Pancreas (tissue), 10 donors: ENCODE data around the gene BAHCC1. TPM values are rescaled to one million over a fixed set of nuclear protein-coding genes. Genes with fewer than 3 reads are reported as not detected.
A peak's percentile ranks its signal among the peaks of the same experiment; 100 is the strongest.

ENCODE experiments used
- ATAC-seq, 4 donors: fragments of 200-7000 bp; cut with Tn5 transposase; one replicate each; pipeline versions ENCODE4 v1.8.0 to v1.9.1; 2020; ENCODE audit warnings: mild to moderate bottlenecking in 4 of 4, moderate library complexity in 4 of 4
- DNase-seq, 6 donors: peaks; one replicate each; pipeline ENCODE4 v3.0.0-alpha.2; 2020
- FAIRE-seq: peaks from 2 replicates; lab custom pipeline; 2012; peaks lifted over from hg19 to GRCh38; lab: Jason Lieb, UNC
- H3K27ac ChIP-seq, 4 donors: fragments of 200-600 bp; sonication (generic); 1 replicate in 3 of 4; 2 replicates in 1 of 4; pipeline versions ENCODE4 v1.5.0 to v1.8.0; 2020
- H3K27me3 ChIP-seq, 4 donors: fragments of 200-600 bp; one replicate each; pipeline ENCODE4 v1.8.0; 2021
- H3K36me3 ChIP-seq, 3 donors: fragments of 200-600 bp; sonication (generic) in 1 of 3; one replicate each; pipeline versions ENCODE4 v1.5.0 to v1.8.0; 2020 to 2021
- H3K4me1 ChIP-seq, 3 donors: fragments of 200-600 bp; one replicate each; pipeline ENCODE4 v1.8.0; 2021
- H3K4me3 ChIP-seq, 4 donors: fragments of 200-600 bp; sonication (generic) in 2 of 4; one replicate each; pipeline versions ENCODE4 v1.5.0 to v1.8.0; 2020 to 2021
- H3K9me3 ChIP-seq, 4 donors: fragments of 200-600 bp; one replicate each; pipeline ENCODE4 v1.8.0; 2021
- WGBS, 2 donors: extraction: QIAGEN DNeasy Blood & Tissue Kit; methylation state at CpG; one replicate each; pipeline ENCODE4 v1.1.7; 2013; 5-methylcytosine and 5-hydroxymethylcytosine counted together
- intact Hi-C, 3 donors: fragments of 100-400 bp; cut with DNase I; formaldehyde crosslinking; loops; one replicate each; pipeline versions ENCODE4 v1.11.1 to v1.14.2; 2022
- polyA plus RNA-seq, 2 donors: library from polyadenylated mRNA; stranded (reverse); fragments of 200-250 nt; gene quantifications; one replicate each; pipeline ENCODE4 v1.2.3, GENCODE V29; 2013
- total RNA-seq, 6 donors: library from RNA; stranded (reverse); fragmentation: NEBNext Ultra II Directional in 4 of 6; extraction: Animal tissue kit (Norgen Biotek cat#: 25700) in 4 of 6; gene quantifications; one replicate each; pipeline versions ENCODE4 v1.2.1 to v1.2.4, GENCODE V29; 2021 to 2023
- TF ChIP-seq, protein P1 (sequence below), 4 donors: fragments of 200-600 bp; sonication (generic) in 3 of 4; IDR thresholded peaks; one replicate each; pipeline versions ENCODE4 v1.5.0 to v1.8.0; 2021; ENCODE audit warnings: antibody characterized with exemption in 4 of 4
- donor health status: healthy with polysubstance abuse.
- donor health status: DM: no; HTN: no; CAD: no; lungs with moderate emphysema.
- donor health status: DM: no; HTN: no; CAD: no.
- donor health status: control.
- donor health status: control.
- donor health status: Bipolar disorder and iron deficiency.
- donor health status: DM: yes; HTN: yes; CAD: no.
- donor health status: DM: no; HTN: no; CAD: no.
- donor health status: DM: no; HTN: no; CAD: no.
- donor health status: DM: yes; HTN: yes; CAD: no.

Gene BAHCC1
- total and polyA plus RNA-seq, 8 donors = 8.0 to 24.1 (median 10.5) TPM

DNA sequence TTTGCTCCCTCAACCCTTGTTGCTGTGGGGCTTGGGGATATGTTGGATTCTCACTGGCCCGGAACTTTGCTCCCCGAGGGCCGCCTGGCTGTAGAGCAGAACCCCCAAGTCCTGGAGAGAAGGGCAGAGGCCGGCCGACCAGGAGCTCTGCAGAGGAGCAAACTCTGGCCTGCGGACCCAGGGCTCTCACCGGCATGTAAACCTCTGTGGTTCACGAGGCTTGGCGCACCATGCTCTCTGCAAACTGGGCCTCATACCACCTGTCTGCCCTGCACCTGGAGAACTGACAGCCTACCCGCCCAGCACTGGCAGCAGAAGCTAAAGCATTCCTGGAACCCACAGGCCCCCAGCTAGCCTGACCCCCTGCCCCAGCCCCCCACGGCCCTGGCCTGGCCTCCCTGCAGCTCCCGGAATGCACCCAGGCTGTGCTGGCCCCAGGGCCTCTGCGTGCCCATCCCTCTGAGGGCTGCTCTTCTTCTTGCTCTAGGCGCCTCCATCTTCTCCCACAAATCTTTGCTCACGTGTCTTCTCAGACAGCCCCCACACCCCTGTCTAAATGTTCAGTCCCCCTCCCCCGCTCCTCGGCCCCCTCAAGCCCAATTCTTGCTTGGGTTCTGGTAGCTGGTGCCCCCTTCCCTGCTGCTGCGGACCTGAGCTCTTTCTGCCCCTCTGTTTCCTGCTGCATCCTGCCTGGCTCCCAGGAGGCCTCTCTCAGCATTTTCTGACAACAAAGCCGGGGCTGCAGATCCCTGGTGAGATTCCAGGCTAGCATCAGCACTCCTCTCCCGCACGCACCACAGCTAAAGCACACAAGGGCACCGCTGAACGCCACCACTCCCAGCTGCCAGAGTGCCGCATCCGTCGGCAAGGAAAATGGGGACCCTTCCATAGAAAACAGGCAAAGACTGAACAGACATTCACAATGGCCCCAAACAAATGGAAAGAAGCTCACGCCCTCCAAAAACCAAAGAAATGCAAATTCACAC is 94.0 kb downstream of the BAHCC1 start:
- 86 to 89% methylated on average over 26 to 27 of the region's 27 CpGs for WGBS, 2 donors
- Histone ChIP-seq H3K27ac (no peak overlapping the region), H3K36me3 (no peaks in the 10 kb centered on the region), H3K4me1 (peaks cover 0 to 6% (median 5%) of the 10 kb centered on the region in 3 donors), H3K9me3 (no peaks in the 10 kb centered on the region), H3K4me3 (no peak overlapping the region), H3K27me3 (no peaks in the 10 kb centered on the region)
- intact Hi-C loops = loop anchor here in 1 of 3 donors (10.0 kb wide), 2 partner anchors 85 to 235 kb away; no protein-coding TSS in a partner anchor
- TF ChIP-seq, protein P1, sequence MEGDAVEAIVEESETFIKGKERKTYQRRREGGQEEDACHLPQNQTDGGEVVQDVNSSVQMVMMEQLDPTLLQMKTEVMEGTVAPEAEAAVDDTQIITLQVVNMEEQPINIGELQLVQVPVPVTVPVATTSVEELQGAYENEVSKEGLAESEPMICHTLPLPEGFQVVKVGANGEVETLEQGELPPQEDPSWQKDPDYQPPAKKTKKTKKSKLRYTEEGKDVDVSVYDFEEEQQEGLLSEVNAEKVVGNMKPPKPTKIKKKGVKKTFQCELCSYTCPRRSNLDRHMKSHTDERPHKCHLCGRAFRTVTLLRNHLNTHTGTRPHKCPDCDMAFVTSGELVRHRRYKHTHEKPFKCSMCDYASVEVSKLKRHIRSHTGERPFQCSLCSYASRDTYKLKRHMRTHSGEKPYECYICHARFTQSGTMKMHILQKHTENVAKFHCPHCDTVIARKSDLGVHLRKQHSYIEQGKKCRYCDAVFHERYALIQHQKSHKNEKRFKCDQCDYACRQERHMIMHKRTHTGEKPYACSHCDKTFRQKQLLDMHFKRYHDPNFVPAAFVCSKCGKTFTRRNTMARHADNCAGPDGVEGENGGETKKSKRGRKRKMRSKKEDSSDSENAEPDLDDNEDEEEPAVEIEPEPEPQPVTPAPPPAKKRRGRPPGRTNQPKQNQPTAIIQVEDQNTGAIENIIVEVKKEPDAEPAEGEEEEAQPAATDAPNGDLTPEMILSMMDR (IDR thresholded peaks at IDR 0.05) = no peak
- FAIRE-seq (no peak), ATAC-seq (no peak), DNase-seq (peak in 2 of 6 donors; percentile 41 to 82)

GRCh38 chr17:81489998-81490992 is 95.0 kb downstream of the BAHCC1 start:
- no peak for FAIRE-seq
- DNase-seq = no peak
- no peaks in the 10 kb centered on the region for H3K9me3 ChIP-seq
- no peaks in the 10 kb centered on the region for H3K36me3 ChIP-seq
- intact Hi-C loops = loop anchor here in 1 of 3 donors (10.0 kb wide), 2 partner anchors 85 to 235 kb away; no protein-coding TSS in a partner anchor
- no peaks in the 10 kb centered on the region for H3K27me3 ChIP-seq
- peaks cover 0 to 6% (median 5%) of the 10 kb centered on the region in 3 donors for H3K4me1 ChIP-seq
- ATAC-seq = no peak
- WGBS, 2 donors = 55 to 63% methylated on average over 14 of the region's 14 CpGs
- TF ChIP-seq, protein P1 (IDR thresholded peaks at IDR 0.05) = no peak
- no peak overlapping the region for H3K27ac ChIP-seq
- no peak overlapping the region for H3K4me3 ChIP-seq

DNA sequence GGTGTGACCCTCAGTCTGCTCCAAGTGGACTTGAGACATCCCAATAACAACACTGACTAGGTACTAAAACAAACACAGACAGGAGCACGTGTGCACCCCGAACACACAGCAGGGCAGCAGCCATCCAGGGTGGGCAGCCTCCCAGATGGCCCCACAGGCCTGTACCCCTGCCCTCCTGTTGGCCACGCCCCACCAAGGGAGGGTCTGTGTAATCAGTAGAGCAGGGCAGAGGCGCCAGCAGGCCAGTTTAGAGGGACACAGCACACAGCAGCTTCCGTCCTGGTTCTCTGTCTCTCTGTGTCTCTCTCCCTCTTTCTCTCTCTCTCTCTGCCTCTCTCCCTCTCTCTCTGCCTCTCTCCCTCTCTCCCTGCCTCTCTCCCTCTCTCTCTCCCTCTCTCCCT is 95.9 kb downstream of the BAHCC1 start:
- Histone ChIP-seq H3K4me3 (no peak overlapping the region), H3K27ac (no peak overlapping the region), H3K4me1 (peaks cover 0 to 6% (median 5%) of the 10 kb centered on the region in 3 donors), H3K27me3 (no peaks in the 10 kb centered on the region), H3K9me3 (no peaks in the 10 kb centered on the region), H3K36me3 (no peaks in the 10 kb centered on the region)
- ATAC-seq = no peak
- intact Hi-C loops = no loop called here
- TF ChIP-seq, protein P1 (IDR thresholded peaks at IDR 0.05) = no peak
- no peak for FAIRE-seq
- WGBS, 2 donors = 35 to 41% methylated on average over 5 of the region's 5 CpGs
- peak in 1 of 6 donors; percentile 54 for DNase-seq

- Histone ChIP-seq H3K4me1 (peaks cover 0 to 6% (median 5%) of the 10 kb centered on the region in 3 donors), H3K4me3 (no peak overlapping the region), H3K9me3 (no peaks in the 10 kb centered on the region), H3K27me3 (no peaks in the 10 kb centered on the region), H3K36me3 (no peaks in the 10 kb centered on the region), H3K27ac (no peak overlapping the region)
- ATAC-seq (no peak), FAIRE-seq (no peak), DNase-seq (no peak)
- WGBS, 2 donors = 38 to 51% methylated on average over 5 of the region's 5 CpGs
- TF ChIP-seq, protein P1 (IDR thresholded peaks at IDR 0.05) = no peak
- intact Hi-C loops = no loop called here
These were observed 96.5 kb downstream of the BAHCC1 start for GRCh38 chr17:81491761-81492160.
